T-helper 1 cell (primary cell): ENCODE measurements around the gene MMADHC.

ENCODE experiments used
- DNase-seq, 5 donors: peaks; one replicate each; pipeline ENCODE4 v3.0.0-alpha.2; 2012 to 2020
- total RNA-seq, 4 donors: gene quantifications; one replicate each; lab custom pipeline; 2026; lab: John Stamatoyannopoulos, UW

The MMADHC gene
- total RNA-seq: 41.0 to 76.6 (median 67.4) reads per million in 4 donors

- DNase-seq: peak; percentile 85 to 96 (median 89)
These were observed at the start of gene MMADHC for GRCh38 chr2:149587220-149587949. Gene MMADHC, minus strand, starts transcription at chr2:149587775. Its CDS starts 678 bp downstream, at chr2:149587097.

- DNase-seq: no peak
These were observed 46.5 kb upstream of the MMADHC start for GRCh38 chr2:149634103-149634502.

- no peak for DNase-seq
These were observed 42.9 kb upstream of the MMADHC start for GRCh38 chr2:149630445-149630844.

GRCh38 chr2:149629026-149629425 is 41.5 kb upstream of the MMADHC start:
- DNase-seq: no peak

GRCh38 chr2:149627111-149627801 is 39.7 kb upstream of the MMADHC start:
- no peak for DNase-seq

GRCh38 chr2:149625671-149626070 is 38.1 kb upstream of the MMADHC start:
- DNase-seq: no peak

- no peak for DNase-seq
These were observed 37.7 kb upstream of the MMADHC start for GRCh38 chr2:149625271-149625670.

- no peak for DNase-seq
These were observed 34.8 kb upstream of the MMADHC start for GRCh38 chr2:149622343-149622742.

GRCh38 chr2:149617476-149617875 is 29.9 kb upstream of the MMADHC start:
- no peak for DNase-seq

- DNase-seq: no peak
These were observed 29.3 kb upstream of the MMADHC start for GRCh38 chr2:149616681-149617456.

GRCh38 chr2:149613704-149614103 is 26.1 kb upstream of the MMADHC start:
- DNase-seq: no peak

GRCh38 chr2:149612122-149612521 is 24.5 kb upstream of the MMADHC start:
- DNase-seq: no peak

- DNase-seq: no peak
These were observed 23.7 kb upstream of the MMADHC start for GRCh38 chr2:149611100-149611820.

- no peak for DNase-seq
These were observed 18.8 kb upstream of the MMADHC start for GRCh38 chr2:149606251-149606811.

GRCh38 chr2:149603248-149603647 is 15.7 kb upstream of the MMADHC start:
- no peak for DNase-seq

- DNase-seq: peak in 1 of 5 donors; percentile 5
These were observed 13.7 kb upstream of the MMADHC start for GRCh38 chr2:149601141-149601796.

- peak in 4 of 5 donors; percentile 5 to 81 (median 34) for DNase-seq
These were observed 10.2 kb upstream of the MMADHC start for GRCh38 chr2:149597668-149598326.

GRCh38 chr2:149597050-149597667 is 9.6 kb upstream of the MMADHC start:
- no peak for DNase-seq

GRCh38 chr2:149596471-149596870 is 8.9 kb upstream of the MMADHC start:
- no peak for DNase-seq
